ENCODE results near the gene ZNF263. TPM values are rescaled to one million over a fixed set of nuclear protein-coding genes. Genes with fewer than 3 reads are reported as not detected.

The ZNF263 gene
- total RNA-seq, 1 experiment from 2014 or later: 34.8 TPM

DNA sequence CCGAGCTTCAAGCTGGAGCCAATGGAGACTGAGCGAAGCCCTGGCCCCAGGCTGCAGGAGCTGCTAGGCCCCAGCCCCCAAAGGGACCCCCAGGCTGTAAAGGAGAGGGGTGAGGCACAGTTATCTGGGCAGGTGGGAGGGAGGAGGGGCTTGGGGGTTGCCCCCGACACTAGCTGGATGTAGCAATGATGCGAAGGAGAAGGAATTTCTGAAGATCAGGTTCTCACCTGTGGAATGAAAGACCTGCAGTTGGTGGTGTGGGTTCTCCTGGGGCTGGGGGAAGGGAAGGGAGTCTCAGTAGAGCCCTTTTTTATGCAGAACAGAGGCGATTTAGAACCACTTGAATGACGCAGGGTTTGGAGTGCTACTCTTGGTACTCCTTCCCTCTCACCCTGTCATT is 1.8 kb downstream of the ZNF263 start:
- no peaks in the 10 kb centered on the region for H3K27me3 ChIP-seq (replicated peaks; ENCODE audit: insufficient read depth, low read depth, low read length, poor library complexity)
- peaks cover 4% of the 10 kb centered on the region for H3K4me1 ChIP-seq (ENCODE audit: insufficient read depth, low read length, poor library complexity, severe bottlenecking)
- no peak for DNase-seq (ENCODE audit: low spot score)
- BruUV-seq (replicated peaks): no TSS peak
- H3K9me3 ChIP-seq (ENCODE audit: low read depth, low read length, poor library complexity, severe bottlenecking): peaks cover 30% of the 10 kb centered on the region
- POLR2A ChIA-PET (ENCODE audit: low non-redundant PET): interaction anchor here (0.7 kb wide), 1 partner anchor 75 kb away, joined by 3 read pairs; no protein-coding TSS in a partner anchor
- CTCF ChIA-PET: no interaction called here
- no peak overlapping the region for H3K27ac ChIP-seq (ENCODE audit: low read depth, low read length, poor library complexity, severe bottlenecking)
- H3K36me3 ChIP-seq (ENCODE audit: insufficient read depth, low read length, poor library complexity, severe bottlenecking): peaks cover 51% of the 10 kb centered on the region
- intact Hi-C loops (cut with micrococcal nuclease; ENCODE audit: unreplicated experiment): no loop called here
- no peak for TF ChIP-seq EZH2 (IDR thresholded peaks at IDR 0.05; ENCODE audit: borderline replicate concordance, low read depth, low read length, poor library complexity, severe bottlenecking)
- TF ChIP-seq, protein P1, sequence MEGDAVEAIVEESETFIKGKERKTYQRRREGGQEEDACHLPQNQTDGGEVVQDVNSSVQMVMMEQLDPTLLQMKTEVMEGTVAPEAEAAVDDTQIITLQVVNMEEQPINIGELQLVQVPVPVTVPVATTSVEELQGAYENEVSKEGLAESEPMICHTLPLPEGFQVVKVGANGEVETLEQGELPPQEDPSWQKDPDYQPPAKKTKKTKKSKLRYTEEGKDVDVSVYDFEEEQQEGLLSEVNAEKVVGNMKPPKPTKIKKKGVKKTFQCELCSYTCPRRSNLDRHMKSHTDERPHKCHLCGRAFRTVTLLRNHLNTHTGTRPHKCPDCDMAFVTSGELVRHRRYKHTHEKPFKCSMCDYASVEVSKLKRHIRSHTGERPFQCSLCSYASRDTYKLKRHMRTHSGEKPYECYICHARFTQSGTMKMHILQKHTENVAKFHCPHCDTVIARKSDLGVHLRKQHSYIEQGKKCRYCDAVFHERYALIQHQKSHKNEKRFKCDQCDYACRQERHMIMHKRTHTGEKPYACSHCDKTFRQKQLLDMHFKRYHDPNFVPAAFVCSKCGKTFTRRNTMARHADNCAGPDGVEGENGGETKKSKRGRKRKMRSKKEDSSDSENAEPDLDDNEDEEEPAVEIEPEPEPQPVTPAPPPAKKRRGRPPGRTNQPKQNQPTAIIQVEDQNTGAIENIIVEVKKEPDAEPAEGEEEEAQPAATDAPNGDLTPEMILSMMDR (conservative IDR thresholded peaks at IDR 0.05; ENCODE audit: low read depth, low read length): no peak
- H3K4me3 ChIP-seq (ENCODE audit: low read depth, low read length, poor library complexity, severe bottlenecking): peak overlapping the region; percentile 71

DNA sequence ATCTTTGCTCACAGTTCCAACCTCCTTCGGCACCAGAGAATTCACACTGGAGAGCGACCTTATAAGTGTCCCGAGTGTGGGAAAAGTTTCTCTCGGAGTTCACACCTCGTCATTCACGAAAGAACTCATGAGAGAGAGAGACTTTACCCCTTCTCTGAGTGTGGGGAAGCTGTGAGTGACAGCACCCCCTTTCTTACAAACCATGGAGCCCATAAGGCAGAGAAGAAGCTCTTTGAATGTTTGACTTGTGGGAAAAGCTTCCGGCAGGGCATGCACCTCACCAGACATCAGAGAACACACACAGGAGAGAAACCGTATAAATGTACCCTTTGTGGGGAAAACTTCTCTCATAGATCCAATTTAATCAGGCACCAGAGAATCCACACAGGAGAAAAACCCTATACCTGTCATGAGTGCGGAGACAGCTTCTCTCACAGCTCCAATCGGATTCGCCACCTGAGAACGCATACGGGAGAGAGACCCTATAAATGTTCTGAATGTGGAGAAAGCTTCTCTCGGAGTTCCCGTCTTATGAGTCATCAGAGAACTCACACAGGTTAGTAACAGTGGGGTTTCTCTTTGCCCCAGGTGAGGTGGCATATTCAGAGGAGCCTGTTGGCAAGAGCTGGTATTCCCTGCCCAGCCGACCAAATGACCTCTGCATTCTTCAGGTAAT is 6.8 kb downstream of the ZNF263 start:
- TF ChIP-seq, protein P1 (conservative IDR thresholded peaks at IDR 0.05; ENCODE audit: low read depth, low read length): no peak
- TF ChIP-seq EZH2 (IDR thresholded peaks at IDR 0.05; ENCODE audit: borderline replicate concordance, low read depth, low read length, poor library complexity, severe bottlenecking): no peak
- no peak overlapping the region for H3K4me3 ChIP-seq (ENCODE audit: low read depth, low read length, poor library complexity, severe bottlenecking)
- DNase-seq (ENCODE audit: low spot score): no peak
- no peaks in the 10 kb centered on the region for H3K27me3 ChIP-seq (replicated peaks; ENCODE audit: insufficient read depth, low read depth, low read length, poor library complexity)
- no peak overlapping the region for H3K27ac ChIP-seq (ENCODE audit: low read depth, low read length, poor library complexity, severe bottlenecking)
- ChIA-PET POLR2A (ENCODE audit: low non-redundant PET) (no interaction called here), CTCF (no interaction called here)
- intact Hi-C loops (cut with micrococcal nuclease; ENCODE audit: unreplicated experiment): no loop called here
- H3K9me3 ChIP-seq (ENCODE audit: low read depth, low read length, poor library complexity, severe bottlenecking): peaks cover 74% of the 10 kb centered on the region
- H3K36me3 ChIP-seq (ENCODE audit: insufficient read depth, low read length, poor library complexity, severe bottlenecking): peaks cover 82% of the 10 kb centered on the region
- no peaks in the 10 kb centered on the region for H3K4me1 ChIP-seq (ENCODE audit: insufficient read depth, low read length, poor library complexity, severe bottlenecking)
- no TSS peak for BruUV-seq (replicated peaks)

DNA sequence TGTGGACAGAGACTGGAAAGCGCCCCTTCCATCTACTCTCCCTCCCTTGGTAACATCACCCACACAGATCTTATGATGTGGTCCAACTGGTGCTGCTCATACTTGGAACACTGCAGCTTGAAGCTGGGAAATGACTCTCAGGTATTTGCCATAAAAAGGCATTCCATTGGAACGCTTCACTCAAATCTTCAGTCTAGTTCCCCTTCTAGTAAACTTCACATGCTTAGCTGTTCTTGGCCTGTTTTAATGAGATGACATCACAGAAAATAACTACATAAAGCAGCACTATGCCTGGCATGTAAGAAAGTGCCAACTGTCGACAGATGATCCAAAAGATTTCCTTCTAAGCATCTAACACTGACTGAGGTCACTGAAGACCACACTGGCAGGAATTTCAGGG is 9.3 kb downstream of the ZNF263 start:
- Histone ChIP-seq H3K9me3 (ENCODE audit: low read depth, low read length, poor library complexity, severe bottlenecking) (peaks cover 81% of the 10 kb centered on the region), H3K27me3 (replicated peaks; ENCODE audit: insufficient read depth, low read depth, low read length, poor library complexity) (no peaks in the 10 kb centered on the region), H3K36me3 (ENCODE audit: insufficient read depth, low read length, poor library complexity, severe bottlenecking) (peaks cover 60% of the 10 kb centered on the region), H3K4me3 (ENCODE audit: low read depth, low read length, poor library complexity, severe bottlenecking) (no peak overlapping the region), H3K4me1 (ENCODE audit: insufficient read depth, low read length, poor library complexity, severe bottlenecking) (no peaks in the 10 kb centered on the region), H3K27ac (ENCODE audit: low read depth, low read length, poor library complexity, severe bottlenecking) (no peak overlapping the region)
- intact Hi-C loops (cut with micrococcal nuclease; ENCODE audit: unreplicated experiment): no loop called here
- no peak for DNase-seq (ENCODE audit: low spot score)
- no TSS peak for BruUV-seq (replicated peaks)
- POLR2A ChIA-PET (ENCODE audit: low non-redundant PET): no interaction called here
- CTCF ChIA-PET: no interaction called here
- TF ChIP-seq EZH2 (IDR thresholded peaks at IDR 0.05; ENCODE audit: borderline replicate concordance, low read depth, low read length, poor library complexity, severe bottlenecking): no peak
- TF ChIP-seq, protein P1 (conservative IDR thresholded peaks at IDR 0.05; ENCODE audit: low read depth, low read length): no peak
